Caco-2 (cell line): ENCODE measurements around the gene CLEC16A. TPM values are rescaled to one million over a fixed set of nuclear protein-coding genes. Genes with fewer than 3 reads are reported as not detected.

ENCODE experiments used
- BruUV-seq: library from RNA; stranded (reverse); fragments of 400-500 nt; replicated peaks from 2 replicates; lab custom pipeline; 2021; lab: Mats Ljungman, UMichigan
- CTCF ChIA-PET: fragments of 300-600 bp; sonication (Branson Sonifier 250); formaldehyde crosslinking; loops from one replicate; lab custom pipeline; 2022; ENCODE audit warnings: antibody characterized with exemption; lab: Charles Lee
- POLR2A ChIA-PET: fragments of 300-600 bp; sonication (Branson Sonifier 250); formaldehyde crosslinking; loops from one replicate; lab custom pipeline; 2022; ENCODE audit warnings: antibody characterized with exemption; lab: Charles Lee
- DNase-seq, 2 experiments: peaks; one replicate each; pipeline versions ENCODE4 v3.0.0 to v3.0.0-alpha.2; 2020 to 2022
- H3K27me3 ChIP-seq: replicated peaks from 2 replicates; pipeline ENCODE4 v1.6.0; 2011; ENCODE audit warnings: low read length; ENCODE audit not compliant: control insufficient read depth, insufficient read depth
- H3K36me3 ChIP-seq: 2 replicates; pipeline ENCODE4 v1.5.1; 2011; ENCODE audit warnings: low read length; ENCODE audit not compliant: control insufficient read depth, insufficient read depth
- H3K4me1 ChIP-seq: fragments of 250-450 bp; sonication (Bioruptor Pico); 2 replicates; pipeline ENCODE4 v1.5.1; 2020; ENCODE audit warnings: mild to moderate bottlenecking
- H3K4me3 ChIP-seq: 2 replicates; pipeline ENCODE4 v1.5.1; 2011; ENCODE audit warnings: low read depth, mild to moderate bottlenecking, control low read depth, low read length
- H3K9me3 ChIP-seq: fragments of 250-450 bp; sonication (Bioruptor Pico); 2 replicates; pipeline ENCODE4 v1.5.1; 2020; ENCODE audit warnings: mild to moderate bottlenecking, moderate library complexity
- H3K27ac Mint-ChIP-seq: one replicate; pipeline ENCODE4 v1.8.0; 2022; ENCODE audit warnings: mixed read lengths; ENCODE audit not compliant: unreplicated experiment
- H3K27me3 Mint-ChIP-seq: one replicate; pipeline ENCODE4 v1.8.0; 2022; ENCODE audit warnings: mixed read lengths; ENCODE audit not compliant: insufficient read depth, unreplicated experiment
- H3K36me3 Mint-ChIP-seq: one replicate; pipeline ENCODE4 v1.8.0; 2022; ENCODE audit warnings: mild to moderate bottlenecking, mixed read lengths; ENCODE audit not compliant: insufficient read depth, unreplicated experiment
- H3K4me1 Mint-ChIP-seq: one replicate; pipeline ENCODE4 v1.8.0; 2022; ENCODE audit warnings: low read depth, mixed read lengths; ENCODE audit not compliant: unreplicated experiment
- H3K4me3 Mint-ChIP-seq: one replicate; pipeline ENCODE4 v1.8.0; 2022; ENCODE audit warnings: mild to moderate bottlenecking, moderate library complexity, mixed read lengths; ENCODE audit not compliant: unreplicated experiment
- H3K9me3 Mint-ChIP-seq: one replicate; pipeline ENCODE4 v1.8.0; 2022; ENCODE audit warnings: mixed read lengths; ENCODE audit not compliant: unreplicated experiment
- CTCF ChIP-seq, 2 experiments: fragments of 200-600 bp in 1 of 2; IDR thresholded peaks; 1 replicate in 1 of 2; 2 replicates in 1 of 2; pipeline versions ENCODE4 v1.5.1 to v1.8.0; 2011 to 2022; ENCODE audit warnings: antibody characterized with exemption in 1 of 2, control low read depth in 1 of 2, inconsistent platforms in 1 of 2, low read depth in 1 of 2, low read length in 1 of 2, mild to moderate bottlenecking in 1 of 2, moderate library complexity in 1 of 2; ENCODE audit not compliant: insufficient read depth in 1 of 2, severe bottlenecking in 1 of 2, unreplicated experiment in 1 of 2
- intact Hi-C: fragments of 100-400 bp; cut with micrococcal nuclease; formaldehyde crosslinking; loops from one replicate; pipeline ENCODE4 v1.10.0; 2022; ENCODE audit not compliant: unreplicated experiment
- total RNA-seq: library from RNA; stranded (reverse); gene quantifications from 2 replicates; pipeline ENCODE4 v1.2.3, GENCODE V29; 2022

CLEC16A gene
- total RNA-seq, 1 experiment from 2014 or later, result 27.0 TPM

GRCh38 chr16:11205065-11205699 is 260.8 kb downstream of the CLEC16A start:
- CTCF ChIA-PET, result no interaction called here
- BruUV-seq, result no TSS peak
- Histone ChIP-seq H3K27me3 (no peaks in the 10 kb centered on the region), H3K4me1 (no peaks in the 10 kb centered on the region), H3K9me3 (no peaks in the 10 kb centered on the region), H3K36me3 (no peaks in the 10 kb centered on the region), H3K4me3 (no peak overlapping the region)
- no peaks in the 10 kb centered on the region for H3K27me3 Mint-ChIP-seq
- peaks cover 10% of the 10 kb centered on the region for H3K4me1 Mint-ChIP-seq
- no peaks in the 10 kb centered on the region for H3K9me3 Mint-ChIP-seq
- intact Hi-C loops, result no loop called here
- no peak for DNase-seq
- TF ChIP-seq CTCF (IDR thresholded peaks at IDR 0.05; ENCODE audit: insufficient read depth in 1 of 2, low read depth in 1 of 2, low read length in 1 of 2, severe bottlenecking in 1 of 2, unreplicated experiment in 1 of 2), result no peak
- POLR2A ChIA-PET, result no interaction called here
- H3K36me3 Mint-ChIP-seq, result peaks cover 5% of the 10 kb centered on the region
- H3K4me3 Mint-ChIP-seq, result no peak overlapping the region
- H3K27ac Mint-ChIP-seq, result no peak overlapping the region

GRCh38 chr16:11205754-11206581 is 261.6 kb downstream of the CLEC16A start:
- H3K9me3 ChIP-seq, result no peaks in the 10 kb centered on the region
- H3K36me3 ChIP-seq, result no peaks in the 10 kb centered on the region
- BruUV-seq, result no TSS peak
- no peak for DNase-seq
- H3K4me3 Mint-ChIP-seq, result no peak overlapping the region
- H3K36me3 Mint-ChIP-seq, result peaks cover 5% of the 10 kb centered on the region
- no peaks in the 10 kb centered on the region for H3K27me3 Mint-ChIP-seq
- CTCF ChIA-PET, result interaction anchor here (0.6 kb wide), 1 partner anchor 40 kb away, joined by 3 read pairs; no protein-coding TSS in a partner anchor
- intact Hi-C loops, result no loop called here
- POLR2A ChIA-PET, result no interaction called here
- H3K9me3 Mint-ChIP-seq, result no peaks in the 10 kb centered on the region
- peaks cover 10% of the 10 kb centered on the region for H3K4me1 Mint-ChIP-seq
- no peaks in the 10 kb centered on the region for H3K4me1 ChIP-seq
- TF ChIP-seq CTCF (IDR thresholded peaks at IDR 0.05; ENCODE audit: insufficient read depth in 1 of 2, low read depth in 1 of 2, low read length in 1 of 2, severe bottlenecking in 1 of 2, unreplicated experiment in 1 of 2), result no peak
- no peaks in the 10 kb centered on the region for H3K27me3 ChIP-seq
- no peak overlapping the region for H3K4me3 ChIP-seq
- H3K27ac Mint-ChIP-seq, result no peak overlapping the region

GRCh38 chr16:11207646-11208045 is 263.3 kb downstream of the CLEC16A start:
- H3K4me1 Mint-ChIP-seq, result no peaks in the 10 kb centered on the region
- no peaks in the 10 kb centered on the region for H3K27me3 Mint-ChIP-seq
- Histone ChIP-seq H3K27me3 (no peaks in the 10 kb centered on the region), H3K36me3 (no peaks in the 10 kb centered on the region), H3K4me1 (no peaks in the 10 kb centered on the region), H3K9me3 (no peaks in the 10 kb centered on the region), H3K4me3 (no peak overlapping the region)
- no TSS peak for BruUV-seq
- intact Hi-C loops, result no loop called here
- peaks cover 5% of the 10 kb centered on the region for H3K36me3 Mint-ChIP-seq
- POLR2A ChIA-PET, result no interaction called here
- no peaks in the 10 kb centered on the region for H3K9me3 Mint-ChIP-seq
- H3K27ac Mint-ChIP-seq, result no peak overlapping the region
- CTCF ChIA-PET, result no interaction called here
- no peak for TF ChIP-seq CTCF (IDR thresholded peaks at IDR 0.05; ENCODE audit: insufficient read depth in 1 of 2, low read depth in 1 of 2, low read length in 1 of 2, severe bottlenecking in 1 of 2, unreplicated experiment in 1 of 2)
- no peak for DNase-seq
- H3K4me3 Mint-ChIP-seq, result no peak overlapping the region
